Measurements from ENCODE around the gene PRTG. TPM values are rescaled to one million over a fixed set of nuclear protein-coding genes. Genes with fewer than 3 reads are reported as not detected.

The PRTG gene
- total and polyA plus RNA-seq, 10 of the 15 experiments (the other 5 are each of a cell fraction or from before 2014, with no cell fraction given) = under 0.01 to 0.25 TPM; not detected in 8

- no peak for FAIRE-seq
- RAD21 ChIA-PET (ENCODE audit: unreplicated experiment) = no interaction called here
- 5% methylated on average over 1 of the region's 1 CpG for WGBS (ENCODE audit: insufficient coverage, insufficient replicate concordance, low lambda C conversion rate, missing lambda C conversion rate)
- TF ChIP-seq SUZ12 (IDR thresholded peaks at IDR 0.05; ENCODE audit: unreplicated experiment) (no peak), ZNF622 (IDR thresholded peaks at IDR 0.05) (no peak), ZNF24 (IDR thresholded peaks at IDR 0.05) (peak; percentile 46; the same call in 1 of the 2 replicates)
- Histone ChIP-seq H3K9ac (ENCODE audit: control insufficient read depth, insufficient read depth, low read length) (no peak overlapping the region), H3K9me3 (replicated peaks; ENCODE audit: control insufficient read depth, insufficient read depth, low read length) (no peaks in the 10 kb centered on the region), H2AFZ (ENCODE audit: control insufficient read depth, low read depth, low read length) (no peak overlapping the region), H3K4me3 (no peak overlapping the region), H3K27ac (ENCODE audit: control insufficient read depth, insufficient read depth) (no peak overlapping the region), H3K36me3 (ENCODE audit: control insufficient read depth in 2 of 2, insufficient read depth in 2 of 2, low read length in 1 of 2) (no peaks in the 10 kb centered on the region), H4K20me1 (ENCODE audit: control insufficient read depth, insufficient read depth) (no peaks in the 10 kb centered on the region), H3K4me1 (ENCODE audit: control insufficient read depth, insufficient read depth, low read length) (no peaks in the 10 kb centered on the region), H3K79me2 (ENCODE audit: control insufficient read depth, insufficient read depth, low read length) (no peaks in the 10 kb centered on the region), H3K4me2 (ENCODE audit: control insufficient read depth, insufficient read depth) (no peak overlapping the region), H3K27me3 (replicated peaks in 1 of 2; ENCODE audit: control insufficient read depth in 2 of 2, insufficient read depth in 2 of 2, low read length in 1 of 2) (no peaks in the 10 kb centered on the region)
- SMC1A ChIA-PET (ENCODE audit: uncharacterized antibody, unreplicated experiment) = interaction anchor here (0.9 kb wide), 1 partner anchor 208 kb away, joined by 3 read pairs; no protein-coding TSS in a partner anchor
- in situ Hi-C loops (cut with MboI) (no loop called here), intact Hi-C loops (cut with micrococcal nuclease; ENCODE audit: unreplicated experiment) (loop anchor here (10.0 kb wide), 1 partner anchor 204 kb away; no protein-coding TSS in a partner anchor)
- CTCF ChIA-PET = interaction anchor here (1.0 to 2.9 kb wide), 3 partner anchors 12 to 162 kb away, joined by 3 to 21 read pairs (median 4); no protein-coding TSS in a partner anchor
- no TSS peak for BruUV-seq (replicated peaks)
- POLR2A ChIA-PET = no interaction called here
- no peak for ATAC-seq
- DNase-seq (ENCODE audit: low read depth, low spot score) = no peak
Measured at GRCh38 chr15:55638764-55639163, 104.2 kb downstream of the PRTG start.

DNA sequence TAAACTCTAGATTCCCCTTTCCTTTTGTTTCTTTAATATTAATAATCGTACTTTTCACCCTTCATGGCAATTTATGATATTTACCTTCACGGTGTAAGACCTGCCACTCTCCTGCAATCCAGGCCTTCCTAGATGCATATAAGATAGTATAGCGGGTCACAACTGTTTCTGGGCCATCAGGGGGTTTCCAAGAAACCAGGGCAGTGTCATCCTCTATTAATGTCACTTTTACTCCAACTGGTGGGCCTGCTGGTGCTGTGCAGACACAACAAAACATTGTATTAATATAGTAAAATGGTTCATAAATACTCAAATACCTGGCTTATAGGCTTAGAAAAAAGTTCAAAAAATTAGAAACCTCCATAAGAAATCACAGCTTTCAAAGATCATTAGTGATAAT is 105.9 kb downstream of the PRTG start:
- no peaks in the 10 kb centered on the region for H3K4me1 ChIP-seq (ENCODE audit: control insufficient read depth, insufficient read depth, low read length)
- CTCF ChIA-PET = interaction anchor here (1.3 to 2.9 kb wide), 3 partner anchors 13 to 209 kb away, joined by 4 to 21 read pairs (median 4); no protein-coding TSS in a partner anchor
- H3K9ac ChIP-seq (ENCODE audit: control insufficient read depth, insufficient read depth, low read length) = no peak overlapping the region
- H3K36me3 ChIP-seq (ENCODE audit: control insufficient read depth in 2 of 2, insufficient read depth in 2 of 2, low read length in 1 of 2) = no peaks in the 10 kb centered on the region
- no TSS peak for BruUV-seq (replicated peaks)
- POLR2A ChIA-PET = no interaction called here
- DNase-seq (ENCODE audit: low read depth, low spot score) = no peak
- TF ChIP-seq CREM (IDR thresholded peaks at IDR 0.05; ENCODE audit: low read depth) (no peak), JUNB (IDR thresholded peaks at IDR 0.05) (no peak), MAX (IDR thresholded peaks at IDR 0.05; ENCODE audit: low read depth, low read length) (no peak), NFIC (IDR thresholded peaks at IDR 0.05; ENCODE audit: low read depth, low read length) (no peak), POU2F2 (IDR thresholded peaks at IDR 0.05; ENCODE audit: borderline replicate concordance, low read depth, low read length) (no peak), SMAD5 (IDR thresholded peaks at IDR 0.05; ENCODE audit: low read depth) (no peak), NR2F1 (conservative IDR thresholded peaks at IDR 0.05) (no peak), ATF7 (IDR thresholded peaks at IDR 0.05; ENCODE audit: low read depth) (no peak), HDAC6 (IDR thresholded peaks at IDR 0.05; ENCODE audit: unreplicated experiment) (no peak), ATF3 (IDR thresholded peaks at IDR 0.05; ENCODE audit: borderline replicate concordance, extremely low read depth, low read depth, low read length) (no peak)
- TF ChIP-seq, protein P1, sequence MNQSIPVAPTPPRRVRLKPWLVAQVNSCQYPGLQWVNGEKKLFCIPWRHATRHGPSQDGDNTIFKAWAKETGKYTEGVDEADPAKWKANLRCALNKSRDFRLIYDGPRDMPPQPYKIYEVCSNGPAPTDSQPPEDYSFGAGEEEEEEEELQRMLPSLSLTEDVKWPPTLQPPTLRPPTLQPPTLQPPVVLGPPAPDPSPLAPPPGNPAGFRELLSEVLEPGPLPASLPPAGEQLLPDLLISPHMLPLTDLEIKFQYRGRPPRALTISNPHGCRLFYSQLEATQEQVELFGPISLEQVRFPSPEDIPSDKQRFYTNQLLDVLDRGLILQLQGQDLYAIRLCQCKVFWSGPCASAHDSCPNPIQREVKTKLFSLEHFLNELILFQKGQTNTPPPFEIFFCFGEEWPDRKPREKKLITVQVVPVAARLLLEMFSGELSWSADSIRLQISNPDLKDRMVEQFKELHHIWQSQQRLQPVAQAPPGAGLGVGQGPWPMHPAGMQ (IDR thresholded peaks at IDR 0.05; ENCODE audit: borderline replicate concordance) = no peak
- no peak for ATAC-seq
- FAIRE-seq = no peak
- no peaks in the 10 kb centered on the region for H3K27me3 ChIP-seq (replicated peaks in 1 of 2; ENCODE audit: control insufficient read depth in 2 of 2, insufficient read depth in 2 of 2, low read length in 1 of 2)
- no peak overlapping the region for H3K27ac ChIP-seq (ENCODE audit: control insufficient read depth, insufficient read depth)
- SMC1A ChIA-PET (ENCODE audit: uncharacterized antibody, unreplicated experiment) = interaction anchor here (1.0 kb wide), 1 partner anchor 110 kb away, joined by 5 read pairs; no protein-coding TSS in a partner anchor
- no peak overlapping the region for H3K4me3 ChIP-seq
- no peak overlapping the region for H3K4me2 ChIP-seq (ENCODE audit: control insufficient read depth, insufficient read depth)
- in situ Hi-C loops (cut with MboI) = no loop called here
- H3K9me3 ChIP-seq (replicated peaks; ENCODE audit: control insufficient read depth, insufficient read depth, low read length) = no peaks in the 10 kb centered on the region
- intact Hi-C loops (cut with micrococcal nuclease; ENCODE audit: unreplicated experiment) = loop anchor here (10.0 kb wide), 1 partner anchor 202 kb away; no protein-coding TSS in a partner anchor
- WGBS (ENCODE audit: insufficient coverage, insufficient replicate concordance, low lambda C conversion rate, missing lambda C conversion rate) = 29% methylated on average over 3 of the region's 3 CpGs
- no peaks in the 10 kb centered on the region for H4K20me1 ChIP-seq (ENCODE audit: control insufficient read depth, insufficient read depth)
- H2AFZ ChIP-seq (ENCODE audit: control insufficient read depth, low read depth, low read length) = no peak overlapping the region
- no peaks in the 10 kb centered on the region for H3K79me2 ChIP-seq (ENCODE audit: control insufficient read depth, insufficient read depth, low read length)
- RAD21 ChIA-PET (ENCODE audit: unreplicated experiment) = no interaction called here
